Dermis microvascular lymphatic vessel endothelial cell (primary cell): ENCODE results near the gene SPRTN. TPM values are rescaled to one million over a fixed set of nuclear protein-coding genes. Genes with fewer than 3 reads are reported as not detected.
A peak's percentile ranks its signal among the peaks of the same experiment; 100 is the strongest.

Source experiments
- DNase-seq, 2 donors: peaks; one replicate each; pipeline versions ENCODE4 v3.0.0 to v3.0.0-alpha.2; 2010; ENCODE audit warnings: low read depth in 2 of 2
- total RNA-seq: library from RNA; depleted of rRNA; stranded (reverse); fragments of >200 nt; gene quantifications from 2 replicates; pipeline ENCODE4 v1.2.1, GENCODE V29; 2014

Gene SPRTN
- total RNA-seq, 1 donor from 2014 or later, result 12.3 TPM

DNA sequence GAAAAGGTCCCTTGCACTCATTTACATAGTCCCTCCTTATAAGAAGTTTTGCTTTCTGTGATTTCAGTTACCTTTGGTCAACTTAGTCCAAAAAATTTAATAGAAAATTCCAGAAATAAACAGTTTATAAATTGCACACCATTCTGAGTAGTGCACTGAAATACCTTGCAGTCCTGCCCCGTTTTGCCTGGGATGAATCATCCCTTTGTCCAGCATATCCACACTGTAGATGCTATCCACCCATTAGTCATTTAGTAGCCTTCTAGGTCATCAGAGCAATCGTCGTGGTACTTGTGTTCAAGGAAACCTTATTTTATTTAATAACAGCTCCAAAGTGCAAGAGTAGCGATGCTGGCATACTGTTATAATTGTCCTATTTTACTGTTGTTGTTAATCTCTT, 38.0 kb downstream of the SPRTN start:
- DNase-seq, result peak in 1 of 2 donors; percentile 47

DNA sequence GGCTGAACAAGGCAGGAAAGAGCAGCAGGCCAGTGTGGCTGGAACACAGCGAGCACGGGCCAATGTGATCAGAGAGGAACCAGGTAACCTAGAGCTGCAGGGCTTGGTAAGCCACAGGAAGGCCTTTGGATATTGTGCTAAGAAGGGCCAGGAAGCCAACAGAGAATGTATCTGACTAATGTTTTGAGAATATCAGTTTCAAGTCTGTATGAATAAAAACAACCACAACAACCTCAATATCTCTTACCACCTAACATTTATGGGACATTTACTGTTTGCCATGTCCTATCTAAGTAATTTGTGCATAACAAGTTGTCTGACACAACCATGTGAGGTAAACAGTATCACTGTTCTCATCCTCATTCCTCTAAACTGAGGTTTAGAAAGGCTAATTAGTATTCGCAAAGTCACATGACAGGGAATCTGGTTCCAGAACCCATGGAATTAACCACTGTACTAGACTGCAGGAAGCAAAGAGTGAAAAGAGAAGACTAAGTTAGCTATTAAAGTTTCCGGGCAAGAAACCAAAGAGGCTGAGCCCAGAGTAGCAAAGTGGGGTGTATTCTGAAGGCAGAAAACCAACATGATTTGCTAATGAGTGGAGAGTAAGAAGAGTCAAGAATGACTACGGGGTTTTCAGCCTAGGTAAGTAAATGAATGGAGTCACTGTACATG, 38.9 kb downstream of the SPRTN start:
- no peak for DNase-seq

DNA sequence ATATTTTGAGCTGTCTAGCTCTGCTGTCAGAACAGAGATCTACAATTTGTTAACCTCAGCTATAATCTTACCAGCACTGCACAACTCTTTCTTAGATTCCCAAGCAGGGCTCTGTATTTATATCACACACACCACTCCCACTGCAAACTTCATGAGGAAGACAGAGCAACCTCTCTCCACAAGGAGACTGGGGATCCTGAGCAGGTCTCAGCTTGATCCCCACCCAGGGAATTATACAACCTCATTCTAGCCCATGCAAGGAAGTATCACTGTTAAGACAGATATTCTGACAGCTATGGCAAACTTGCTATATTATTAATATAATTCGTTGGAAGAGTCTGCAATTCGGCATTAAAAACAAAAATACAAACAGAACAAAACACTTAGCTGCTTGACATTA, 43.6 kb downstream of the SPRTN start:
- DNase-seq, result no peak

DNA sequence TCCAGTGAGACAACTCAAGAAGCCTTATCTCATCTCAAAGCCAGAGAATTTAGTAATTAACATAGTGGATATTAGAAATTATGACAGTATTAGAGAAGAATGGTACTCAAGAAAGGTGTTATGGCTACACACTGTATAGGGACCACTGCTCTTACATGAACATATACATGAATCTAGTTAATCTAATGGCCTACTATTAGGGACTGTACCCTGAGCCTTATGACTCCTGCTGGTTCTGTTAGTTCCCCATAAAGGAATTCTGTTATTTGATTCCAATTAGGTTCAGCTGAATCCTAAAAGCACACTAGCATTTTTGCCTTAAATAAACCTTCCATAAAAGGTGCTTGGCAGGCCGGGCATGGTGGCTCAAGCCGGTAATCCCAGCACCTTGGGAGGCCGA, 44.3 kb downstream of the SPRTN start:
- no peak for DNase-seq

DNA sequence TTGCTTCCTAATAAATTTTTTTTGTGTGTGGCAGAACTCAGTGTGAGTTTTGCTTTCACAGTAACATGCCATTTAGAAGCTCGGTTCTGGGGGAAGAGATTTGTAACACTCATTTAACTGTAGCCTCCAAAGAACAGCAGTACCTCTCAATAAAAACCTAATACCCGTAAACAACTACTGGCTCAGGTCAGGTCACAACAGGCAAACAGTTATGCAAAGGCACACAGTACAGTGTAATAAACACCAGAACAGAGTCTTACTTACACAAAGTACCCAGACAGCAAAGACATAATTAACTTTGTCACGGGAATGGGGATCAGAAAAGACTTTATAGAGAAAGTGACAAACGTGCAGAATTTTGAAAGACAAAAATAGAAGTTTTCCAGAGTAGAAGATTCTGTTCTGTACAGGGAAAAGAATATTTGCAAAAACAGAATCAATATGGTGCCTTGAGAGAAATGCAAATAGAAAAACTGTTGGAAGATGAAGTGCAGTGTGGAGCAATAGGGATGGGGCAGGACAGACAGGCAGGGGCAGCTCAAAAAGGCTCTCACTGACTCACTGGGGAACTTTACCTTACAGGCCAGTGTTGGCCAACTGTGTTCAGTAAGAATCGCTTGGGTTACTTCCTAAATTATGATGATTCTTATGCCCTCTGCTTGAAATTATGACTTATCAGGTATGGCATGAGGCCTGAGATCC, 45.2 kb downstream of the SPRTN start:
- no peak for DNase-seq

DNA sequence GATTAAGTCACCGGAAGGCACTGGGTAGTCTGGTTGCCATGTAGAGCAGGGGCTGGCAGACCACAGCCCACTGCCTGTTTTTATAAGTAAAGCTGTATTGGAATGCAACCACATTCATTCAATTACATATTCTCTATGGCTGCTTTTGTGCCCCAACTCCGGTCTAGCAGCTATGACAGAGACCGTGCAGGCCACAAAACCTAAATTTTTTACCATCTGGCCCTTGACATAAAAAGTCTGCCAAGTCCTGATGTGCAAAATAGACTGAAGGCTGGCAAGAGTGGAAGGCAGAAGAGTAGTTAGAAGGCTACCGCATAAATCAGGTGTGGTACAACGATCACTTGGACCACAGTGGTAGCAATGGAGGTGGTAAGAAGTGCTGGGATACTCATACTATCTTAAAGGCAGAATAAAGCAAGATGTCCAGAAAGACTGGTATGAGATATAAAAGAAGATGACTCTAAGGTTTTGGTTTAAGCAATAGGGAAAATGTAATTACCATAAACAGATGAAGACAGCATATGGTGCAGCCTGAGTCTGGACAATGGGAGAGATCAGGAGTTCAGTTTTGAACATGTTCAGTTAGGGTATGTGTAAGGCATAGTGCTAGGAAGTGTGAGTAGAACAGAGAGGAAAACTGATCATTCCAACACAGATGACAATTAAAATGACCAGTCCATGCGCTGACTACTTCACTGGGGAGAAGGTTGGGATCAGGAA, 46.8 kb downstream of the SPRTN start:
- DNase-seq, result no peak

DNA sequence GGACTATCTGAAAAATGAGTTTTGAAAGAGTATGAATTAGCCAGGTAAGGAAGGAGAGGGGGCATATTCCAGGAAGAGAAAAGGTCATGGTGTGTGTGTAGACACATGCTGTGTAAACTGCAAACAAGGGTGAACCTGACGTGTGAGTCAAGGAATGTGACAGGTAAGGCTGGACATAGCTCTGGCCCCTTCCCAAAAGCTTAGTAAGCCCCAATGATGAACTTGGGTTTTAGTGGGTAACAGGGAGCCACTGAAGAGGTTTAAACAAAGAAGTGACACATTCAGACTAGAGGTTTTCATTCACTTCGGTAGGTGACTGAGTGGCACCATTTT, 47.3 kb downstream of the SPRTN start:
- DNase-seq, result no peak

DNA sequence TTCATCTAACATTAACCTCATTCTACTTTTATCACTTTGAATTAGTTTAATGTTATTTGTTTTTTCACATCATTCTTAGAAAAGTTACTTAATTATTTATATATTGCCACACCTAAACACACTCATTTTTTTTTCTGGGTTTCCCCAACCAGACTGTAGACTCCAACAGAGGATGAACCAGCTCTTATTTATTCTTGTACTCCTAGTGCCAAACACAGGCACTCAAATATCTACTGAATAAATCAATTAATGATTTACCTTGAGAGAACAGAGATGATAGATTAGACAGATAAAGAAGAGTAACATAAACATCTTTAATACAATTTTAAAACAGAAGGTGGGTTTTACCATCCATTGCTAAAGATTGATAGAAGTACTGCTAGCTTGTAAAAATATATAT, 48.4 kb downstream of the SPRTN start:
- no peak for DNase-seq

DNA sequence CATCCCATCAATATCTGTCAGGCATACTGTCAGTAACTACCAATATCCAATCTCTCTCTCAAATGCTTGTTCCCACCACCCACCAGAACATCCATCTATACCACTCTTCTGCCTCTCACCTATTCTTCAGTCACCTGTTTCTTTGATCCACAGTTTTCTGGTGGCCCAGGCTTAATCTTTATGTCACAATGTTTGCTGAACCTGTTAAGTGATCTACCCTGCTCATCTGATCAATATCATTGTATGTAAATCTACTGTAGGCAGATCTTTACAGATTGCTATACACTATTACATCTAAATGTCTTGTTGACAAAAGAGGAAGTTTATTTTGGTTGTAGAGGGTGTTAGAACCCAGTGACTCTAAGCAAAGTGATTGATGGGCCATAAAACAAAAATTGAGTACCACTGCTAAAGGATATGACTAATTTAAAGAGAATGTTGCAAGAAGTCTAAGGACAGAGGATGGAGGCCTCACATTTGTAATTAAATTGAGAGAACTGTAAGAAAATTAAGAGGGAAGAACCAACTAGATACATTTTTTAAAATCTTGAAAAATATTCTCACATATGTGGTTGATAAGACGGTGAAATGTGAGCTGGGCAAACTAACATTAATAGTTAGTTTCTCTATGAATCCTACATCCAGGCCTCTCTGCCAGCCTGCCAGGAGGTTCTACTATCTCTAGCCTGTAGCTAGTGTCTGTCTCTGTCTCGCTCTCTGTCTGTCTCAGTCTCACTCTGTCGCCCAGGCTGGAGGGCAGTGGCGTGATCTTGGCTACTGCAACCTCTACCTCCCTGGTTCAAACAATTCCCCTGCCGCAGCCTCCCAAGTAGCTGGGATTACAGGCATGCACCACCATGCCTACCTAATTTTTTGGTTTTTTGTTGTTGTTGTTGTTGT, 49.9 kb downstream of the SPRTN start:
- peak in 1 of 2 donors; percentile 73 for DNase-seq

DNA sequence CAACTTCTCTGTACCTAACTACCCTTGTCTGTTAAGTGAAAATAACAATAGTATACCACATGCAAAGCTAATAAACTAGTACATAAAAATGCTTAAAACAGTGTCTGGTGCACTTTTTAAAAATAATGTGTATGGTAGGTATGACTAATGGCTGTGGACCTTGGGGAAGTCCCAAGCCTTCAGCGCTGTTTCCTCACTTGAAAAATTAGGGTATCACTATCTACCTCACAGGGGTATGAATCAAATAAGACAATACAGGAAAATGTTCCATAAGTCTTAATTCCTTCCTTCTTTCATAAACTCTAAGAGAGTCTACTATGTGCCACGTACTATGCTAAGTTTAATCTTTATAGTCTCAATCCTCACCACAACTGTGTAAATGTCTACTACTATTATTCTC, 52.0 kb downstream of the SPRTN start:
- peak in 1 of 2 donors; percentile 66 for DNase-seq

DNA sequence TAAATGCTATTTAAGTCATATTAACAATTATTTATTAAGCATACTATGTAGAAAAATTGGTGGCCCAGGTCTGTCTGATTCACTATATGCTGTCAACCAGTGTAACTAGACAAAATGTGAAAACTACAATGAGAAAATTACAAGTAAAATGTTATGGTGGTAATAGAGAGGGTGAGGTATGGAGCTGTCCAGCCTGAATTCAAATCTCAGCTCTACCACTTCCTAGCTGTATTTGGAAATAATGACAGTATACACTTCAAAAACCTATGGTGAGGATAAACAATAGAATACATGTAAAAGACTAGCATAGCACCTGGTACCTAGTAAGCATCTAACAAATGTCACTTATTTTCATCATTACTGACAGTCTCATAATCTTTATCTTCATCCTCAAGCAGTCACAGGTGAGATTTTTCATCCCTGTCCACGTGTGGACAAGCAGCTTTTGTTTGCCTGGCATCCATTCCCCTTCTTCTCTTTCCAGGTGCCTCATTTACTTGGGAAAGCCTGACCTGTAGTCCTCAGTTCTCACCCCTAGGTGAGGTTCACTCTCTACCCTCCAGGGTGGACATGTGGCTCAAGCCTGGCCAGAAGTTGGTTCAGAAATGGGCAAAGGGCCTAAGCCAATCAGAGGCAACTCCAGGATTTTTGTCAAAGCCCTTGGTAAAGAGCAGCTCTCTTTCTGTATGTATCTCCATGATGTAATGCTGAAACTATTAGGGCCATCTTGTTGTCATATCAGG, 54.5 kb downstream of the SPRTN start:
- no peak for DNase-seq

DNA sequence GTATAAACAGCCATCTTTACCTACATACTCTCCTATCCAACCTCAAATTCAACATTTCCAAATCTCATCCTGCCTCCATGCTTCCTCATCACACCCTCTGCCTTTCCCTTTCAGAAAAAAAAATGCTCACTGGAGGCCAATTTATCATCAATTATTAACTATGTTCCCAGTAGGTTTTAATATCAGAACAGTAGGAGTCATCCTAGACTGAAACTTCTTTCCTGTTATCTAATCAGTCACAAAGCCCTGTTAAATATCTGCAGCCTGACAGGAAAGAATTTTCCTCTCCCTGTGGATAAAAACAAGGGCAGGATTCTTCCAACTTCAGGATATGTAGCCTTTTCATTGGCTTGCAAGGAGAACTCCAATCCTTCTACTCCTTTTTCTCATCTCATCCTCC, 55.6 kb downstream of the SPRTN start:
- no peak for DNase-seq

DNA sequence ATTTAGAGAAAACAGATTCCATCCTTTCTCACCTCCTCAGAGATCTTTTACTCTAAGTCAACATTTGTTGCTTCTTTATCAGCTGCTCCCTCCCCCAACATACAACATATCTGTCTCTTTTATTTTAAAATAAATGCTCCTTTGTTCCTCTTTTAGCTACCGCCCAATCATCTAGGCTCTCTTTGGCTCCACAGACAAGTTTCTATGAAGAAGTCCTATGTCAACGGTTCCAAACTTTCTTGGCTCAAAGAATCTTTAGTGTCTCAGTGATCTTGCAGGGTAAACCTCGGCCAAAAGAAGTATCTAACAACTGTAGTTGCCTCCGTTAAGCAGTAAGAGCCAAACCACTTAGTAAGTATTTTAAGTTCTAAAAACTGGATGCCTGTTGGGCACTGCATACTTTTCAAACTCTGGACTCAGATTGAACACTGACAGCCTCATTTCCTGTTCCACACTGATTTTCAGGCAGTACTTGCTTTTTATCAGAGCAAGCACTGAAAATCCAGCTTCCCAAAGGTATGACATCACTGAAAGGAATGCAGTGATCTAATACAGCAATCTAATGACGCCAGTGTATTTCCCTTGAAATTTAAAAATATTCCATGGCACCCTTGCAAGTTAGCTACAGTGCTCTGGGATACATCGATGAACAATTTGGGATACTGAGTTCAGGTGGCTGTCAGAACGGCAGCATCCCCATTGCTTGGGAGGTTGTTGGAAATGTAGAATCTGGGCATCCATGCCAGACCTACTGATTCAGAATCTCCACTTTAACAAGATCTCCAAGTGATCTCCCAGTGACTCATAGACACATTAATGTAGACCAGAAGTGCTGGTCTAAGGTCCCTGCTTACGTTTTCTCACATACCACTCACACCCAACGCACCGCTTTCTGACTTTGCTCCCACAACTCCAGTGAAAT, 57.2 kb downstream of the SPRTN start:
- peak; percentile 77 to 89 for DNase-seq

DNA sequence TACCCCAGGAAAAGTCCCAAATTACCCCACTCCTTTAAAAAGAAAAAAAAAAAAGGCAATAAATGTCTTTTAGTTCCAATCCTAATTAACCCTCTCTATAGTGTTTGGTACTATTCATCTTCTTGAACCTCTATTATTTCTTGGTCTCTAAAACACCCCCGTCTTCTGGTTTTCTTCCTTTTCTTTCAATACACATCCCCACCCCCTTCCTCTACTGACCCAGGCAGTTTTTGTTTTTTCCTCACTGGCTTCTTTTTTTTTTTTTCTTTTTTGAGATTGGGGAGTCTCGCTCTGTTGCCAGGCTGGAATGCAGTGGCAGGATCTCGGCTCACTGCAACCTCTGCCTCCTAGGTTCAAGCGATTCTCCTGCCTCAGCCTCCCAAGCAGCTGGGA, 57.9 kb downstream of the SPRTN start:
- no peak for DNase-seq

DNA sequence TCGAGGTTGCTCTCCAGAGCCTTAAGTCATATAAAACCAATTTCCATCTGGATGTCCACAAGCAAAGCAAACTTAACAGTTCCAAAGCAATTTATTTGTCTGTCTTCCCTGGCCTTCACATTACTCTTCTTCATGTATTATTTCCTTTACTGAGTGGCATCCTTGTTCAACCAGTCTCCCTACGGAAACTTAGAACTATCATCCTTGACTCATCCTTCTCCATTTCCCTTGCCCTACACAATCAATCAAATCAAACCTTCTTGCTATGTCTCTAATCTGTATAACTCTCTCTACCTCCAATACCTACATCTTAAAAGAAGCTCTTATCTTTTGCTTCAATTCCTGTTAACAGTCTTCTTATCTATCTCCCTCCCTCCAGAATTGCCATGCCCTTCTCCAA, 58.5 kb downstream of the SPRTN start:
- no peak for DNase-seq

DNA sequence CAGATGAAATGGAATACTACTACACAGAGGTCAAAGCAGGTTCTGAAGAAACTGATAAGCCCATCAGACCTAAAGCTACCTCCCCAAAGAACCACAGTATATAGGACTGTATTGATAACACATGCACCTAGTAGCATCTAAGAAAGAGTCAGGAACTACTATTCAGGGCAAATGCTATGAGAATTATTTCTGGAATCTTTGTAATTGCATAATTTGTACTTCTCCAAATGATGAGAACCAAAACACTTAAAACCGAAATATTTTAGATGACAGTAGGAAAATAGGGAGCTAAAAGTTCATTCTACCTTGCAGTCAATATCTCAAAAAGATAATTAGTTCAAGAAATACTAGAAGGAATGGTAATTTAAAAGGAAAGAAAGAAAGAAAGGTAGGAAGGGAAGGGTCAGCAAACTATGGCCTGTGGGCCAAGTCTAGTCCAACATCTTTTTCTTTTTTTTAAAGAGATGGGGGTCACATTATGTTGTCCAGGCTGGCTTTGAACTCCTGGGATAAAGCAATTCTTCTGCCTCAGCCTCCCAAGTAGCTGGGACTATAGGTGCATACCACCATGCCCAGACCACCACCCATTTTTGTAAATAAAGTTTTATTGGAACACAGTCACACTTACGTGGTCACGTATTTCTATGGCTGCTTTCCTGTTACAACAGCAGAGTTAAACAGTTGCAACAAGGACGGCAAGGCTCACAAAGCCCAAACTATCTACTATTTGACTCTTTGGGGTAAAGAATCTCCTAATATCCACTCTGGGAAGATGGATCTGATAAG, 60.0 kb downstream of the SPRTN start:
- DNase-seq, result no peak

DNA sequence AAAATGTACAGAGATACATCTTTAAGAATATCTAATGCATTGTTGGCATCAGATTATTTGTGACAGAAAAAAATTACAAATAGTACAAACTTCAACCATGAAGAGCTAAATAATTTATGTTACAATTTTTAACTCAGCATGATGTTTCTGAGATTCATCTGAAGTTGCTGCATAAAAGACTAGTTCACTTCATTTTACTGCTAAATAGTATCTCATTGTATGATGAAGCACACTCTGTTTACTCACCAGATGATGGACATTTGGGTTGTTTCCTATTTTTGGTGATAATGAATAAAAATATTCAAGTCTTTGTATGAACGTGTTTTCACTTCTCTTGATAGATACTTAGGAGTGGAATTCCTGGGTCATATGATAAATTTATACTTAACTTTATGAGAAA, 63.4 kb downstream of the SPRTN start:
- DNase-seq, result no peak

DNA sequence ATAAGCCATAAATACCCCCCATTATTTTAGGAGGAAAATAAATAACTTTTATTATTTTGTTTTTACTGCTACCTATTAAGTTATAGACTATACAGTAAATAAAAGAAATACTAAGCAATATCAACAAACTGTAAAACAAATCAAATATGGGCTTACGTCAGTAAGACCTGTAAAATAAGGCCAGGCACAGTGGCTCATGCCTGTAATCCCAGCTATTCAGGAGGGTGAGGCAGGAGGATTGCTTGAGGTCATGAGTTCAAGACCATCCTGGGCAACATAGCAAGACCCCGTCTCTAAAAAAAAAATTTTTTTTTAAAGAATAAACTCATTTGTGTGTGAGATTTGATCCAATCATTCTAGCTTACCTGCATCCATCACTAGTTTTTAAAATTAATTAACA, 66.2 kb downstream of the SPRTN start:
- no peak for DNase-seq
